Activated CD8-positive, alpha-beta T cell treated with anti-CD3 and anti-CD28 coated beads for 36 hours (primary cell): ENCODE data around the gene NLK. TPM values are rescaled to one million over a fixed set of nuclear protein-coding genes. Genes with fewer than 3 reads are reported as not detected.
"Not testable (repeated sequence)": the region's sequence is repeated elsewhere in the genome, so short reads cannot be mapped to it uniquely, and the experiment has no call there.

Source experiments
- ATAC-seq: fragments of 200-7000 bp; cut with Tn5 transposase; one replicate; pipeline ENCODE4 v1.10.0; 2021; ENCODE audit warnings: mild to moderate bottlenecking, moderate library complexity
- CTCF ChIA-PET: fragments of 350-600 bp; sonication (Branson Sonifier 250); formaldehyde crosslinking; loops from one replicate; lab custom pipeline; 2021; ENCODE audit warnings: antibody characterized with exemption; lab: Charles Lee
- POLR2A ChIA-PET: fragments of 350-600 bp; sonication (Branson Sonifier 250); formaldehyde crosslinking; loops from one replicate; lab custom pipeline; 2021; ENCODE audit warnings: antibody characterized with exemption; lab: Charles Lee
- DNase-seq: peaks from one replicate; pipeline ENCODE4 v3.0.0-alpha.2; 2020
- H3K27ac Mint-ChIP-seq: one replicate; pipeline ENCODE4 v1.8.0; 2021; ENCODE audit warnings: mild to moderate bottlenecking, mixed read lengths
- H3K27me3 Mint-ChIP-seq: one replicate; pipeline ENCODE4 v1.8.0; 2021; ENCODE audit warnings: mixed read lengths
- H3K36me3 Mint-ChIP-seq: one replicate; pipeline ENCODE4 v1.8.0; 2021; ENCODE audit warnings: low read depth, mixed read lengths
- H3K4me1 Mint-ChIP-seq: one replicate; pipeline ENCODE4 v1.8.0; 2021; ENCODE audit warnings: low read depth, mixed read lengths
- H3K4me3 Mint-ChIP-seq: one replicate; pipeline ENCODE4 v1.8.0; 2021; ENCODE audit warnings: mild to moderate bottlenecking, moderate library complexity, mixed read lengths
- H3K9me3 Mint-ChIP-seq: one replicate; pipeline ENCODE4 v1.8.0; 2021; ENCODE audit warnings: mixed read lengths
- intact Hi-C: fragments of 100-400 bp; cut with micrococcal nuclease; formaldehyde crosslinking; loops from one replicate; pipeline ENCODE4 v1.10.0; 2022
- total RNA-seq, 2 experiments: library from RNA; stranded (reverse); gene quantifications; one replicate each; pipeline ENCODE4 v1.2.3, GENCODE V29; 2021
- TF ChIP-seq, protein P1 (sequence below): fragments of 200-600 bp; IDR thresholded peaks from one replicate; pipeline ENCODE4 v1.8.0; 2022; ENCODE audit warnings: antibody characterized with exemption, mild to moderate bottlenecking

The NLK gene
- total RNA-seq, 2 experiments from 2014 or later: 7.3 to 7.8 TPM

DNA sequence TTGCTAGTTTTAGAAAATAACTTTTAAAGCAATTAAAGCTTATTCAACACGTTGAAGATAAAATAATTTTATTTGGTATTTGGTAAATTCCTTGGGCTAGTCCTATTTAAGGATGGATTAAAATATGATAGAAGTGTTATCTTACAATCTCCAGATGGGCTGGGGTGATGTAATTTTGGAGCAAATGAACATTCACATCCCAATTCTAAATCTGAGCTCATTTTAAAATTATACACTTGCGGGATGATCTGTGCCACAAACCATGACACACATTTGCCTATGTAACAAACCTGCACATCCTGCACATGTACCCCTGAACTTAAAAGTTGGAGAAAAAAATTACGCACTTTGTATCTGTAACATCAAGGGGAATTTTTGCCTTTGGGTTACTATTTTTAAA is 31.5 kb downstream of the NLK start:
- TF ChIP-seq, protein P1, sequence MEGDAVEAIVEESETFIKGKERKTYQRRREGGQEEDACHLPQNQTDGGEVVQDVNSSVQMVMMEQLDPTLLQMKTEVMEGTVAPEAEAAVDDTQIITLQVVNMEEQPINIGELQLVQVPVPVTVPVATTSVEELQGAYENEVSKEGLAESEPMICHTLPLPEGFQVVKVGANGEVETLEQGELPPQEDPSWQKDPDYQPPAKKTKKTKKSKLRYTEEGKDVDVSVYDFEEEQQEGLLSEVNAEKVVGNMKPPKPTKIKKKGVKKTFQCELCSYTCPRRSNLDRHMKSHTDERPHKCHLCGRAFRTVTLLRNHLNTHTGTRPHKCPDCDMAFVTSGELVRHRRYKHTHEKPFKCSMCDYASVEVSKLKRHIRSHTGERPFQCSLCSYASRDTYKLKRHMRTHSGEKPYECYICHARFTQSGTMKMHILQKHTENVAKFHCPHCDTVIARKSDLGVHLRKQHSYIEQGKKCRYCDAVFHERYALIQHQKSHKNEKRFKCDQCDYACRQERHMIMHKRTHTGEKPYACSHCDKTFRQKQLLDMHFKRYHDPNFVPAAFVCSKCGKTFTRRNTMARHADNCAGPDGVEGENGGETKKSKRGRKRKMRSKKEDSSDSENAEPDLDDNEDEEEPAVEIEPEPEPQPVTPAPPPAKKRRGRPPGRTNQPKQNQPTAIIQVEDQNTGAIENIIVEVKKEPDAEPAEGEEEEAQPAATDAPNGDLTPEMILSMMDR: no peak
- Mint-ChIP-seq H3K4me1 (peaks cover 65% of the 10 kb centered on the region), H3K27ac (no peak overlapping the region), H3K9me3 (peaks cover 12% of the 10 kb centered on the region), H3K36me3 (peaks cover 11% of the 10 kb centered on the region), H3K4me3 (no peak overlapping the region), H3K27me3 (no peaks in the 10 kb centered on the region)
- intact Hi-C loops: no loop called here
- DNase-seq: no peak
- no peak for ATAC-seq
- CTCF ChIA-PET: interaction anchor here (0.9 to 1.6 kb wide), 3 partner anchors 9 to 33 kb away, joined by 3 to 4 read pairs (median 3); no protein-coding TSS in a partner anchor
- POLR2A ChIA-PET: interaction anchor here (1.6 kb wide), 1 partner anchor 17 kb away, joined by 4 read pairs; no protein-coding TSS in a partner anchor

DNA sequence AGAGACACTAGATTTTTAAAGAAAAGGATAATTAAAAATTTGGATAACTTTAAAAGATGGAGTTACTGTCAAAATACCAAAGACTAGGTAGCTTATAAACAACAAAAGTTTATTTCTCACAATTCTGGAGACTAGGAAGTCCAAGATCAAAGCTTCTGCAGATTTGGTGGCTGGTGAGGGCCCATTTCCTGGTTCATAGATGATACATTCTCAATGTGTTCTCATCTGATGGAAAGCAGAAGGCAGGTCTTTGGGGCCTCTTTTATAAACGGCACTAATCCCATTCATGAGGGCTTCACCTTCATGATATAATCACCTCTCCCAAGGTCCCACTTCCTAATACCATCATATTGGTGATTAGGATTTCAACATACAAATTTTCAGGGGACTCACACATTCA is 33.7 kb downstream of the NLK start:
- Mint-ChIP-seq H3K27ac (no peak overlapping the region), H3K4me3 (no peak overlapping the region), H3K27me3 (no peaks in the 10 kb centered on the region), H3K4me1 (peaks cover 70% of the 10 kb centered on the region), H3K36me3 (peaks cover 7% of the 10 kb centered on the region), H3K9me3 (peaks cover 8% of the 10 kb centered on the region)
- ChIA-PET POLR2A (no interaction called here), CTCF (interaction anchor here (1.3 to 1.5 kb wide), 3 partner anchors 11 to 16 kb away, joined by 4 to 6 read pairs (median 5); no protein-coding TSS in a partner anchor)
- intact Hi-C loops: no loop called here
- TF ChIP-seq, protein P1: no peak
- ATAC-seq (no peak), DNase-seq (no peak)

DNA sequence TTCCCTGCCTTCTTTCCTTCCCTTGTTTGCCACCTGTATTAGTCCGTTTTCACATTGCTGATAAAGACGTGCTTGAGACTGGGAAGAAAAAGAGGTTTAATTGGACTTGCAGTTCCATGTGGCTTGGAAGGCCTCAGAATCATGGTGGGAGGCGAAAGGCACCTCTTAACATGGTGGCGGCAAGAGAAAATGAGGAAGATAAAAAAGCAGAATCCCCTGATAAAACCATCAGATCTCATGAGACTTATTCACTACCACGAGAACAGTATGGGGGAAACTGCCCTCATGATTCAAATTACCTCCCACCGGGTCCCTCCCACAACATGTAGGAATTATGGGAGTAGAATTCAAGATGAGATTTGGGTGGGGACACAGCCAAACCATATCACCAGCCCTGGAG is 34.7 kb downstream of the NLK start:
- not testable (repeated sequence) for H3K27me3 Mint-ChIP-seq

DNA sequence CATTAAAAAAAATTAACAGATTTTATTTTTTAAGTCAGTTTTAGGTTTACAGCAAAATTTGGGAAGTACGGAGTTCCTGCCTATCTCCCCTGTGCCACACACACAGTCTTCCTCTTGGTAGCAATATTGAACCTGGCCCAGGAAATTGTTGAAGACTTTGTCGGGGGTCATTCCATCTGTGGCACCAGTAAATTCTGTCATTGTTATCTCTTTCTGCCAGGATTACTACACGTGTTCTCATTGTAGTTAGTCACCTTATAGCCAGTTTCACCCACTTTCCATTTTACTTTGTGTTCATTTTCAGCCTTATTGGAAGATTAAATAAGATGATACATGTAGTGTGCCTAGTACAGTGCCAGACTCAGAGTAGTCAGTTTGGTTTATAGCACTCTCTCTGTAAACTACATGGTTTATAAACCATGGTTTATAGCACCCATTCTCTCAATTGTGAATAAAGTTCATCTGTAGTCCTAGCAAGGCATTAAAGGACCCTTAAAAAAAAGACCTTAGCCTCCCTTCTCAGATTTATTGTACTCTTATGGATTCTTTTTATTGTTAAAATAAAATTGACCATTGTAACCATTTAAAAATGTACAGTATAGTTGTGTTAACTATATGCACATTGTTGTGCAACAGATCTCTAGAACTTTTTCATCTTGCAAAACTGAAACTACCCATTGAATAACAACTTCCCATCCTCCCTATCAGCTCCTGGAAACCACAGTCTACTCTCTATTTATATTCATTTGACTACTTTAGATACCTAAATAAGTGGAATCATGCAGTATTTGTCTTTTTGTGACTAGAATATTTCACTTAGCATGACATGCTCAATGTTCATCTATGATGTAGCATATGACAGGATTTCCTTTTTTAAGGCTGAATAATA is 36.1 kb downstream of the NLK start:
- POLR2A ChIA-PET: no interaction called here

More for the DNA sequence above, 34.7 kb downstream of the NLK start:
- POLR2A ChIA-PET, CTCF ChIA-PET, H3K27ac Mint-ChIP-seq, H3K9me3 Mint-ChIP-seq, intact Hi-C loops, DNase-seq, H3K4me3 Mint-ChIP-seq, H3K36me3 Mint-ChIP-seq, ATAC-seq: not testable (repeated sequence)
- peaks cover 60% of the 10 kb centered on the region for H3K4me1 Mint-ChIP-seq

DNA sequence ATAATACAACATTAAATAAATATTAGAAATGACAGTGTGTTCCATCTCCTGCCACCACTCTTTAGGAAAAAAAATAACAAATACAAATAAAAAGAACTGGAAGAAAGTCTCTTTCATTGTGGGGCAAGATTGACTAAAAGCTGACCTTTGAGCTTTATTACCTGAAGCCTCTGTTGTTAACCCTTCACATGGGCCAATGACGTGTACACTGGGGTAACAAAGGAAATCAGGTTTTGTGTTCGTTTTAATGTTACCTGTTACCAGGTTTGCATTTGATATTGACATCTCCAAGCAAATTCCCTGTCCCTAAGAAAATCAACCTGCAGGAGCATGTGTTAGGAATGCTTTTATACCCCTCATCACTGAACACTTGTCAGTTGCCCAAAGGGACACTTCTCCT is 39.0 kb downstream of the NLK start:
- ChIA-PET POLR2A (interaction anchor here (0.6 kb wide), 1 partner anchor 196 kb away, joined by 4 read pairs; no protein-coding TSS in a partner anchor), CTCF (interaction anchor here (0.8 kb wide), 2 partner anchors 69 to 336 kb away, joined by 3 read pairs; no protein-coding TSS in a partner anchor)
- H3K27ac Mint-ChIP-seq: no peak overlapping the region
- H3K9me3 Mint-ChIP-seq: peaks cover 2% of the 10 kb centered on the region
- no peaks in the 10 kb centered on the region for H3K27me3 Mint-ChIP-seq
- DNase-seq (no peak), ATAC-seq (no peak)
- peaks cover 7% of the 10 kb centered on the region for H3K36me3 Mint-ChIP-seq
- intact Hi-C loops: no loop called here
- H3K4me1 Mint-ChIP-seq: peaks cover 43% of the 10 kb centered on the region
- TF ChIP-seq, protein P1: no peak
- H3K4me3 Mint-ChIP-seq: no peak overlapping the region

More for the DNA sequence above, 36.1 kb downstream of the NLK start:
- ATAC-seq (no peak), DNase-seq (no peak)
- CTCF ChIA-PET: no interaction called here
- H3K27me3 Mint-ChIP-seq: no peaks in the 10 kb centered on the region
- no peak overlapping the region for H3K4me3 Mint-ChIP-seq
- TF ChIP-seq, protein P1: no peak
- intact Hi-C loops: no loop called here
- H3K4me1 Mint-ChIP-seq: peaks cover 53% of the 10 kb centered on the region
- peaks cover 5% of the 10 kb centered on the region for H3K36me3 Mint-ChIP-seq
- no peak overlapping the region for H3K27ac Mint-ChIP-seq
- H3K9me3 Mint-ChIP-seq: peaks cover 2% of the 10 kb centered on the region
